NCI-H146 (cell line): ENCODE data around the gene ZNF691.
"Not testable (repeated sequence)": the region's sequence is repeated elsewhere in the genome, so short reads cannot be mapped to it uniquely, and the experiment has no call there.

Experiments
- DNase-seq: peaks from one replicate; lab custom pipeline; 2025; lab: John Stamatoyannopoulos, UW

Gene ZNF691

GRCh38 chr1:42832641-42833240 lies 13.7 kb upstream of the ZNF691 start:
- DNase-seq: no peak

- no peak for DNase-seq
Observed at GRCh38 chr1:42833981-42834380, 12.4 kb upstream of the ZNF691 start.

GRCh38 chr1:42834803-42835202 lies 11.6 kb upstream of the ZNF691 start:
- no peak for DNase-seq

GRCh38 chr1:42835422-42835821 lies 11.0 kb upstream of the ZNF691 start:
- DNase-seq: no peak

- no peak for DNase-seq
Observed at GRCh38 chr1:42837709-42838108, 8.7 kb upstream of the ZNF691 start.

GRCh38 chr1:42838482-42839190 lies 7.8 kb upstream of the ZNF691 start:
- no peak for DNase-seq

- DNase-seq: no peak
Observed at GRCh38 chr1:42841010-42841409, 5.4 kb upstream of the ZNF691 start.

- DNase-seq: no peak
Observed at GRCh38 chr1:42841440-42842147, 4.8 kb upstream of the ZNF691 start.

GRCh38 chr1:42844592-42845140 lies 1.7 kb upstream of the ZNF691 start:
- no peak for DNase-seq

GRCh38 chr1:42845193-42845592 lies 1.2 kb upstream of the ZNF691 start:
- no peak for DNase-seq

GRCh38 chr1:42845866-42846256 lies 552 bp upstream of the ZNF691 start:
- DNase-seq: no peak

GRCh38 chr1:42847111-42847595 lies 740 bp downstream of the ZNF691 start:
- DNase-seq: no peak

GRCh38 chr1:42847721-42848460 lies 1.5 kb downstream of the ZNF691 start:
- no peak for DNase-seq

- DNase-seq: no peak
Observed at GRCh38 chr1:42848823-42849537, 2.6 kb downstream of the ZNF691 start.

- no peak for DNase-seq
Observed at GRCh38 chr1:42849944-42850343, 3.5 kb downstream of the ZNF691 start.

GRCh38 chr1:42851420-42851819 lies 5.0 kb downstream of the ZNF691 start:
- no peak for DNase-seq

GRCh38 chr1:42851960-42852607 lies 5.7 kb downstream of the ZNF691 start:
- no peak for DNase-seq

- no peak for DNase-seq
Observed at GRCh38 chr1:42852608-42852980, 6.2 kb downstream of the ZNF691 start.

GRCh38 chr1:42853116-42853884 lies 6.9 kb downstream of the ZNF691 start:
- no peak for DNase-seq

GRCh38 chr1:42856554-42856953 lies 10.1 kb downstream of the ZNF691 start:
- DNase-seq: not testable (repeated sequence)
